GM10847 (cell line): ENCODE measurements around the gene KCNQ1.

Experiments
- POLR2A ChIP-seq: IDR thresholded peaks from 2 replicates; pipeline ENCODE4 v1.6.1; 2011; ENCODE audit not compliant: insufficient read length; ENCODE audit errors: extremely low read depth

Gene KCNQ1

DNA sequence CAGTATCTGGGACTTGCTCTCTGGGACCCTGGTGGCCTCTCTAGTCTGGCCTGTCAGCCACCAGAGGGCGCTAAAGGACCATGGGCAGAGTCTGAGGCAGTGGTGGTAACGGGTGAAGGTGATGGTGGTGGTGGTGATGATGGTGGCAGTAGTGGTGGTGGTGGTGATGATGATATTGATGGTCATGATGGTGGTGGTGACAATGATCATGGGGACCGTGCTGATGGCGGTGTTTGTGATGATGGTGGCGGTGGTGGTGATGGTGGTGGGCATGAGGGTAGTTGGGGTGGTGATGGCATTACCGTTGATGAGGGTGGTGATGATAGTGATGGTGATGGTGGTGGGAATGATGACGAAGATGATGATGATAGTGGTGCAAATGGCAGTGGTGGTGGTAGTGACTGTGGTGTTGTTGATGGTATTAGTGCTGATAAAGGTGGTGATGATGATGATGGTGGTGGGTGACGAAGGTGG, 16.4 kb upstream of the KCNQ1 start:
- no peak for TF ChIP-seq POLR2A

DNA sequence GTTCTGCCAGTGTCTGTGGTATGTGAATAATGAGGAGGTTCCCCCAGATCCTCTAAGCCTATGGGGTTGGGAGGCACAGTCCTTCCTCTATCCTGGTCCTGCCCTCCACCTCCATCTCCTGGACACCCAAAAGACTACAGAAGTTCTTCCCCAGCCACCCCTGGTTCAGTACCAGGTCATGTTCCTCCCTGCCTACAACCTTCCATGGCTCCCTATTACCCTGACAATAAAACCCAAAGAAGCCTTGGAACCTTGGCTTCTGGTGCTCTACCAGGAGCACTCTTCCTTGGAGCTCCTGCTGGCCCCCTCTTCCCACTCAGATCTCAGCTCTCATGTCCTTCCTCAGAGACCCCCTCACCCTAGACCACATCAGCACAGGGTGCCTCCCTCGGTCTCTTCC, 13.4 kb upstream of the KCNQ1 start:
- no peak for TF ChIP-seq POLR2A

DNA sequence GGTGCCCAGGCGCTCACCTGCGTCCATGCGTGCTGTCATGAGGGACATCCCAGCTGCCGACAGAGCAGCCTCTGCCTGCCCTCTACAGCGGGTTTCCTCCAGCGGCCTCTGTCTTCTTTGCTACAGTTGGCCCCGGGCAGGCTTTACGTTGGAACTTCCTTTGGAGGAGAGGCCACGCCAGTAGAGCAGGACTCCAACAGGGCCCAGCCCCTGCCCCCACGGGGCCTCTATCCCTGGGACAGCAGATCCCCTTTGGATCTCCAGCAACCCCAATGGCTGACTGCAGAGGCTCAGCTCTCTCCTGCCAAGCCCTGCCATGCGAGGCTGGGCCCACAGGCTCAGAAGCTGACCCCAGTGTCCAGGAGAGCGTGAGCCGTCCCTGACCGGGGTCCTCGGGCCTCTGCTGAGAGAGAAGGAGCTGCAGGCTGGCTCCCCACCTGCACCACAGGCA, 12.6 kb upstream of the KCNQ1 start:
- no peak for TF ChIP-seq POLR2A

- no peak for TF ChIP-seq POLR2A
Measured at GRCh38 chr11:2432628-2433071, 12.2 kb upstream of the KCNQ1 start.

GRCh38 chr11:2433106-2433925, 11.5 kb upstream of the KCNQ1 start:
- TF ChIP-seq POLR2A, result no peak

- no peak for TF ChIP-seq POLR2A
Measured at GRCh38 chr11:2434008-2434407, 10.8 kb upstream of the KCNQ1 start.

- no peak for TF ChIP-seq POLR2A
Measured at GRCh38 chr11:2434506-2435255, 10.1 kb upstream of the KCNQ1 start.

GRCh38 chr11:2435288-2436012, 9.4 kb upstream of the KCNQ1 start:
- no peak for TF ChIP-seq POLR2A

- no peak for TF ChIP-seq POLR2A
Measured at GRCh38 chr11:2436013-2436520, 8.7 kb upstream of the KCNQ1 start.

DNA sequence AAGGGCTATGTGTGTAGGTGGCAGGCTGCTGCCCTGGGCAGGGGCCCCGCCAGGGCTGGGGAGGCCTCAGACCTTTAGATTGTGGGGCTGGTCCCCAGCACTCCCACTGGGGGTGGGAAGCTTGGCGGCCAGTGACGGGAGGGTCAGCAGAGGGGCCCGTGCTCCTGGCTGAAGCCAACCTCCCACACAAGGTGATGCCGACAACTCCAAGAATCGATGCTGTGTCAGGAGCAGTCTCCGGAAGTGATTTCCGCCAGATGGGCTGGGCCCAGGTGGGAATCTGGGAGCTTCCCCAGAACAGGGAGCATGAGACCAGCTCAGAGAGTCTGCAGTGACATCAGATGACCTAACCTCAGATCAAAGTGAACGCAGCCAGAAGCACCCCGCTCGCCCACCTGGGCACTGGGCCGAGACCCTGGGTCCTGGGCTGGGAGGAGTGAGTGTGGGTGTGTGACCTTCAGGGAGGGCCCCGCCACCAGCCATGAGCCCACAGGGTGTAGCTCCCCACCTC, 8.2 kb upstream of the KCNQ1 start:
- no peak for TF ChIP-seq POLR2A

- no peak for TF ChIP-seq POLR2A
Measured at GRCh38 chr11:2437516-2437915, 7.3 kb upstream of the KCNQ1 start.

DNA sequence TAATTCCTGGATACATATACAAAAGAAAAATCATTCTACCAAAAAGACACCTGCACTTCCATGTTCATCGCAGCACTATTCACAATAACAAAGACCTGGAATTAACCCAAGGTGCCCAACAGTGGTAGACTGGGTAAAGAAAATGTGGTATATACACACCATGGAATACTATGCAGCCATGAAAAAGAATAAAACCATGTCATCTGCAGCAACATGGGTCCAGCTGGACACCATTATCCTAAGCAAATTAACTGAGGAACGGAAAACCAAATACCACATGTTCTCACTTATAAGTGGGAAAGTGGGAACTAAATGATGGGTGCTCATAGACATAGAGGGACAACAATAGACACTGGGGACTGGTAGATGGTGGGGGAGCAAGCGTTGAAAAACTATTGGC, 5.0 kb upstream of the KCNQ1 start:
- TF ChIP-seq POLR2A, result no peak

DNA sequence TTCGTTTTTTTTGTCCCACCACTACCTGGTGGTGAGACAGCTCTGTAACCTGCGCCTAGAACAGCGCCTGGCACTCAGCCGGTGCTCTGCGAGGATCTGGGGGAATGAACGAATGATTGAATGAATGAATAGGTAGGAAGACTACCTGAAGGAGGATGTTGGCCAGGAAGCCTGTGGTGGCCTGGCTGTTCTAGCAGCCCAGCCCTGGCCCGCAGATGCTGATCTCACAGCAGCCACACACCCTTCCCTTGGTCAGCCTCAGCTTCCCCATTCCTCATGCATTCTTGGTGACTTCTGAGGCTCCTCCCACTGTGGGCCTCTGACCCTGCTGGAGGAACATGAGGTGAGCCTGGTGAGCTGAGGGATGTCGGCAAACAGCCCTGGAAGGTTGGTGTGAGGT, 4.2 kb upstream of the KCNQ1 start:
- TF ChIP-seq POLR2A, result no peak

GRCh38 chr11:2441171-2441570, 3.6 kb upstream of the KCNQ1 start:
- TF ChIP-seq POLR2A, result no peak

GRCh38 chr11:2442589-2442988, 2.2 kb upstream of the KCNQ1 start:
- no peak for TF ChIP-seq POLR2A
